H9 (cell line): ENCODE measurements around the gene RNF220. TPM values are rescaled to one million over a fixed set of nuclear protein-coding genes. Genes with fewer than 3 reads are reported as not detected.

Experiments
- DNase-seq: peaks from one replicate; pipeline ENCODE4 v3.0.0-alpha.2; 2017
- H2AFZ ChIP-seq: one replicate; pipeline ENCODE4 v1.6.1; 2013; ENCODE audit warnings: mild to moderate bottlenecking, low read length, control low read depth, moderate library complexity
- H2AK5ac ChIP-seq: 2 replicates; pipeline ENCODE4 v1.6.1; 2013; ENCODE audit warnings: low read length, control low read depth, mixed read lengths; ENCODE audit not compliant: insufficient read length
- H2BK120ac ChIP-seq: one replicate; pipeline ENCODE4 v1.6.1; 2013; ENCODE audit warnings: low read depth, mild to moderate bottlenecking, low read length, control low read depth, inconsistent platforms; ENCODE audit not compliant: poor library complexity, severe bottlenecking
- H2BK12ac ChIP-seq: 2 replicates; pipeline ENCODE4 v1.6.1; 2013; ENCODE audit warnings: low read length, control low read depth, mixed read lengths, low read depth; ENCODE audit not compliant: insufficient read length
- H2BK15ac ChIP-seq: 2 replicates; pipeline ENCODE4 v1.6.1; 2013; ENCODE audit warnings: low read depth, low read length, control low read depth
- H2BK20ac ChIP-seq: one replicate; pipeline ENCODE4 v1.6.1; 2013; ENCODE audit warnings: low read depth, mild to moderate bottlenecking, low read length, control low read depth, inconsistent platforms; ENCODE audit not compliant: poor library complexity, severe bottlenecking
- H2BK5ac ChIP-seq: 2 replicates; pipeline ENCODE4 v1.6.1; 2013; ENCODE audit warnings: low read length, control low read depth, mixed read lengths; ENCODE audit not compliant: insufficient read length
- H3K14ac ChIP-seq: 2 replicates; pipeline ENCODE4 v1.6.1; 2013; ENCODE audit warnings: low read length, control low read depth; ENCODE audit not compliant: insufficient read depth
- H3K18ac ChIP-seq: 2 replicates; pipeline ENCODE4 v1.6.1; 2013; ENCODE audit warnings: low read depth, mild to moderate bottlenecking, mixed read lengths, low read length, control low read depth; ENCODE audit not compliant: insufficient read length
- H3K23ac ChIP-seq: 2 replicates; pipeline ENCODE4 v1.6.1; 2013; ENCODE audit warnings: low read length, control low read depth, mixed read lengths, low read depth; ENCODE audit not compliant: insufficient read length
- H3K23me2 ChIP-seq: 2 replicates; pipeline ENCODE4 v1.6.1; 2013; ENCODE audit warnings: low read depth, mild to moderate bottlenecking, mixed read lengths, low read length, control low read depth; ENCODE audit not compliant: insufficient read length, poor library complexity, severe bottlenecking
- H3K27ac ChIP-seq: 2 replicates; pipeline ENCODE4 v1.5.1; 2013; ENCODE audit warnings: low read length, control low read depth, mixed read lengths, low read depth; ENCODE audit not compliant: insufficient read length
- H3K27me3 ChIP-seq: 2 replicates; pipeline ENCODE4 v1.6.1; 2013; ENCODE audit warnings: low read length, control low read depth, inconsistent platforms; ENCODE audit not compliant: insufficient read depth
- H3K4ac ChIP-seq: 2 replicates; pipeline ENCODE4 v1.6.1; 2013; ENCODE audit warnings: low read depth, mild to moderate bottlenecking, control low read depth, inconsistent platforms, low read length, moderate library complexity
- H3K4me1 ChIP-seq: 2 replicates; pipeline ENCODE4 v1.6.1; 2013; ENCODE audit warnings: low read length, control low read depth, inconsistent platforms; ENCODE audit not compliant: insufficient read depth
- H3K4me2 ChIP-seq: 2 replicates; pipeline ENCODE4 v1.6.1; 2013; ENCODE audit warnings: low read length, control low read depth, mixed read lengths; ENCODE audit not compliant: insufficient read length, insufficient read depth
- H3K56ac ChIP-seq: 2 replicates; pipeline ENCODE4 v1.6.1; 2013; ENCODE audit warnings: low read depth, mild to moderate bottlenecking, mixed read lengths, low read length, control low read depth; ENCODE audit not compliant: insufficient read length
- H3K79me1 ChIP-seq: 2 replicates; pipeline ENCODE4 v1.6.1; 2013; ENCODE audit warnings: low read depth, mild to moderate bottlenecking, moderate library complexity, low read length, control low read depth, inconsistent platforms; ENCODE audit not compliant: insufficient read depth, poor library complexity, severe bottlenecking
- H3K79me2 ChIP-seq: 2 replicates; pipeline ENCODE4 v1.6.1; 2013; ENCODE audit warnings: low read length, control low read depth, inconsistent platforms; ENCODE audit not compliant: insufficient read depth
- H3K9ac ChIP-seq: 2 replicates; pipeline ENCODE4 v1.6.1; 2013; ENCODE audit warnings: low read length, control low read depth, mixed read lengths; ENCODE audit not compliant: insufficient read length; ENCODE audit errors: extremely low read depth
- H3K9me3 ChIP-seq: one replicate; pipeline ENCODE4 v1.6.1; 2013; ENCODE audit warnings: low read depth, low read length, inconsistent platforms; ENCODE audit not compliant: control insufficient read depth
- H3T11ph ChIP-seq: one replicate; pipeline ENCODE4 v1.6.1; 2013; ENCODE audit warnings: mild to moderate bottlenecking, low read length, control low read depth, inconsistent platforms
- H4K20me1 ChIP-seq: one replicate; pipeline ENCODE4 v1.6.1; 2013; ENCODE audit not compliant: control insufficient read depth, insufficient read length, insufficient read depth
- H4K5ac ChIP-seq: 2 replicates; pipeline ENCODE4 v1.6.1; 2013; ENCODE audit warnings: low read depth, mild to moderate bottlenecking, mixed read lengths, low read length, control low read depth; ENCODE audit not compliant: insufficient read length
- H4K8ac ChIP-seq: replicated peaks from 2 replicates; pipeline ENCODE4 v1.6.1; 2013; ENCODE audit warnings: low read length, control low read depth, mixed read lengths, low read depth; ENCODE audit not compliant: insufficient read length
- H4K91ac ChIP-seq: 2 replicates; pipeline ENCODE4 v1.6.1; 2013; ENCODE audit warnings: low read depth, mild to moderate bottlenecking, moderate library complexity, mixed read lengths, low read length, control low read depth; ENCODE audit not compliant: insufficient read length
- H3K27ac Mint-ChIP-seq, 3 experiments: 2 replicates in 2 of 3; 3 replicates in 1 of 3; pipeline ENCODE4 v1.8.0; 2020 to 2021; ENCODE audit warnings: mixed read lengths in 3 of 3, mild to moderate bottlenecking in 1 of 3, moderate library complexity in 1 of 3
- H3K27me3 Mint-ChIP-seq: 2 replicates; pipeline ENCODE4 v1.8.0; 2021; ENCODE audit warnings: low read depth, mild to moderate bottlenecking, moderate library complexity, mixed read lengths
- H3K36me3 Mint-ChIP-seq, 3 experiments: 2 replicates in 2 of 3; 3 replicates in 1 of 3; pipeline ENCODE4 v1.8.0; 2020 to 2021; ENCODE audit warnings: low read depth in 3 of 3, mixed read lengths in 3 of 3; ENCODE audit not compliant: insufficient read depth in 1 of 3
- H3K4me1 Mint-ChIP-seq, 2 experiments: 2 replicates each; pipeline ENCODE4 v1.8.0; 2020; ENCODE audit warnings: mixed read lengths in 2 of 2
- H3K4me3 Mint-ChIP-seq, 2 experiments: 2 replicates in 1 of 2; 3 replicates in 1 of 2; pipeline ENCODE4 v1.8.0; 2020 to 2021; ENCODE audit warnings: mild to moderate bottlenecking in 2 of 2, mixed read lengths in 2 of 2, moderate library complexity in 1 of 2
- H3K9me3 Mint-ChIP-seq, 2 experiments: 2 replicates in 1 of 2; 3 replicates in 1 of 2; pipeline ENCODE4 v1.8.0; 2020; ENCODE audit warnings: mild to moderate bottlenecking in 2 of 2, mixed read lengths in 2 of 2, moderate library complexity in 1 of 2
- WGBS: extraction: QIAGEN DNeasy Blood & Tissue Kit; methylation state at CpG from one replicate; pipeline ENCODE4 v1.1.7; 2013; ENCODE audit warnings: missing lambda C conversion rate, low lambda C conversion rate, mixed read lengths; ENCODE audit not compliant: insufficient read length; ENCODE audit errors: extremely low coverage; 5-methylcytosine and 5-hydroxymethylcytosine counted together
- total RNA-seq: library from RNA; stranded (reverse); gene quantifications from 2 replicates; pipeline ENCODE4 v1.2.1, GENCODE V29; 2021
- TF ChIP-seq, protein P1 (sequence below): fragments of 200-600 bp; sonication (generic); conservative IDR thresholded peaks from 3 replicates; pipeline ENCODE4 v1.8.0; 2021; ENCODE audit warnings: antibody characterized with exemption, mild to moderate bottlenecking

RNF220 gene
- total RNA-seq, 1 experiment from 2014 or later, result 109 TPM

- Histone ChIP-seq H3K23ac (no peak overlapping the region), H3K14ac (no peak overlapping the region), H3K4me1 (peaks cover 4% of the 10 kb centered on the region; the same call in 1 of the 2 replicates), H3K9me3 (no peaks in the 10 kb centered on the region), H2BK15ac (no peak overlapping the region), H4K8ac (no peak overlapping the region), H2BK120ac (no peak overlapping the region), H3K4me2 (no peak overlapping the region), H3K79me1 (no peaks in the 10 kb centered on the region), H4K20me1 (no peaks in the 10 kb centered on the region), H3K27me3 (no peaks in the 10 kb centered on the region), H2BK20ac (no peak overlapping the region), H3K9ac (no peak overlapping the region), H4K91ac (no peak overlapping the region), H2AFZ (no peak overlapping the region), H2BK12ac (no peak overlapping the region), H3K27ac (no peak overlapping the region), H3K23me2 (no peaks in the 10 kb centered on the region), H4K5ac (no peak overlapping the region), H3K18ac (no peak overlapping the region), H3K4ac (no peak overlapping the region), H3K79me2 (no peaks in the 10 kb centered on the region), H3K56ac (no peak overlapping the region), H3T11ph (no peak overlapping the region), H2AK5ac (no peak overlapping the region), H2BK5ac (no peak overlapping the region)
- no CpG with 5 or more reads among the region's 5 CpGs for WGBS
- H3K9me3 Mint-ChIP-seq, result no peaks in the 10 kb centered on the region; a peak in 1 of 5 replicates
- H3K4me1 Mint-ChIP-seq, result peaks cover 15 to 19% of the 10 kb centered on the region in 2 experiments
- no peak overlapping the region for H3K27ac Mint-ChIP-seq
- TF ChIP-seq, protein P1, sequence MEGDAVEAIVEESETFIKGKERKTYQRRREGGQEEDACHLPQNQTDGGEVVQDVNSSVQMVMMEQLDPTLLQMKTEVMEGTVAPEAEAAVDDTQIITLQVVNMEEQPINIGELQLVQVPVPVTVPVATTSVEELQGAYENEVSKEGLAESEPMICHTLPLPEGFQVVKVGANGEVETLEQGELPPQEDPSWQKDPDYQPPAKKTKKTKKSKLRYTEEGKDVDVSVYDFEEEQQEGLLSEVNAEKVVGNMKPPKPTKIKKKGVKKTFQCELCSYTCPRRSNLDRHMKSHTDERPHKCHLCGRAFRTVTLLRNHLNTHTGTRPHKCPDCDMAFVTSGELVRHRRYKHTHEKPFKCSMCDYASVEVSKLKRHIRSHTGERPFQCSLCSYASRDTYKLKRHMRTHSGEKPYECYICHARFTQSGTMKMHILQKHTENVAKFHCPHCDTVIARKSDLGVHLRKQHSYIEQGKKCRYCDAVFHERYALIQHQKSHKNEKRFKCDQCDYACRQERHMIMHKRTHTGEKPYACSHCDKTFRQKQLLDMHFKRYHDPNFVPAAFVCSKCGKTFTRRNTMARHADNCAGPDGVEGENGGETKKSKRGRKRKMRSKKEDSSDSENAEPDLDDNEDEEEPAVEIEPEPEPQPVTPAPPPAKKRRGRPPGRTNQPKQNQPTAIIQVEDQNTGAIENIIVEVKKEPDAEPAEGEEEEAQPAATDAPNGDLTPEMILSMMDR, result no peak
- no peaks in the 10 kb centered on the region for H3K27me3 Mint-ChIP-seq
- no peaks in the 10 kb centered on the region for H3K36me3 Mint-ChIP-seq
- no peak for DNase-seq
- H3K4me3 Mint-ChIP-seq, result no peak overlapping the region
Observed at GRCh38 chr1:44662683-44663030, 257.6 kb downstream of the RNF220 start.
